GDM1 (cell line): ENCODE measurements around the gene RNF13.
"Not testable (repeated sequence)": the region's sequence is repeated elsewhere in the genome, so short reads cannot be mapped to it uniquely, and the experiment has no call there.

Experiments used
- DNase-seq: peaks from one replicate; lab custom pipeline; 2025; lab: John Stamatoyannopoulos, UW

RNF13 gene

GRCh38 chr3:149898771-149899170 lies 85.8 kb downstream of the RNF13 start:
- DNase-seq: no peak

DNA sequence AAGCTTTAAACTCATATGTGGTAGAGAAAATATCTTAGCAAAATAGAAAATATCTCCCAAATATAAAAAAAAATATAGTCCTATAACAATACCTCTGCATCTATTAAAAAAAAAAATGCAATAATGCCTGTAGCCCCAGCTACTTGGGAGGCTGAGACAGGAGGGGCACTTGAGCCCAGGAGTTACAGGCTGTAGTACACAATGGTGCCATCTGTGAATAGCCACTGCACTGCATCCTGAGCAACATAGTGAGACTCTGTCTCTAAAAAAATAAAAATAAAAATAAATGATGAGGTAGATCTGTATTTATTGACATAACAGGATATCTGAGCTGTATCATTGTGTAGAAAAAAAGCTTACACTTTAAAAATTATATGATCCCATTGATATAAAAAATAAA lies 87.3 kb downstream of the RNF13 start:
- DNase-seq: no peak

- DNase-seq: no peak
Observed at GRCh38 chr3:149901770-149902169, 88.8 kb downstream of the RNF13 start.

GRCh38 chr3:149902498-149903139 lies 89.6 kb downstream of the RNF13 start:
- DNase-seq: no peak

- DNase-seq: no peak
Observed at GRCh38 chr3:149906036-149906435, 93.0 kb downstream of the RNF13 start.

- DNase-seq: no peak
Observed at GRCh38 chr3:149908424-149908957, 95.5 kb downstream of the RNF13 start.

DNA sequence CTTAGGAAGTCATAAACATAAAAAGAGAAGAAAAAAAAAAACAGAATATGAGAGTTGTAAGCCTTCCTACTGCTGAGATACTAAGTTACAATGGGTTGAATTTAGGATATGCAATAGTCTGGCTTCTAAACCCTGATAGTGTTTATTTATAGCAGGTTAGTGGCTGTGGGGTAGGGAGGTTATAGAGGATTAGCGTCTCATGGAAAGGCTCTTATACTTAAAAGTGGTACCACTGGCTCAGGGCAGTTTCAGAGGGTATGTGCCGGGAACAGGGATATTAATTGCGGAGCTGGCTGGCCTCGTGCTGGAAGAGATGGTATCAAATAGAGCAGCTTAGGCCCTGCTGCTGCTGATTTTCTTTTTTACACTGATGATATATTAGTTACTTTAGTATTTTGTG lies 96.9 kb downstream of the RNF13 start:
- no peak for DNase-seq

GRCh38 chr3:149917124-149917667 lies 104.2 kb downstream of the RNF13 start:
- DNase-seq: no peak

DNA sequence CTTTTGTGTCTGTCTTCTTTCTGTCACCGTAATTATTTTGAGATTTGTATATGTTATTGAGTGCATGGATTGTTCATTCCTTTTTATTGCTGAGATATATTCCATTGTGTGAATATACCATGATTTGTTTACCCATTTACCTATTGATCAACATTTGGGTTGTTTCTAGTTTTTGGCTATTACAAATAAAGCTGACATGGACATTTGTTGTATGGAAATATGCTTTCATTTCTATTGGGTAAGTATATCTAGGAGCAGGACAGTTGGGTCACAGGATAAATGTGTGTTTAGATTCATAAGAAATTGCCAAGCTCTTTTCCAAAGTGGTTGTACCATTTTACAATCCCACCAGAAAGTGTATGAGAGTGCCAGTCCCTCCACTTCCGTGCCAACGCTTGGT lies 106.5 kb downstream of the RNF13 start:
- DNase-seq: no peak

DNA sequence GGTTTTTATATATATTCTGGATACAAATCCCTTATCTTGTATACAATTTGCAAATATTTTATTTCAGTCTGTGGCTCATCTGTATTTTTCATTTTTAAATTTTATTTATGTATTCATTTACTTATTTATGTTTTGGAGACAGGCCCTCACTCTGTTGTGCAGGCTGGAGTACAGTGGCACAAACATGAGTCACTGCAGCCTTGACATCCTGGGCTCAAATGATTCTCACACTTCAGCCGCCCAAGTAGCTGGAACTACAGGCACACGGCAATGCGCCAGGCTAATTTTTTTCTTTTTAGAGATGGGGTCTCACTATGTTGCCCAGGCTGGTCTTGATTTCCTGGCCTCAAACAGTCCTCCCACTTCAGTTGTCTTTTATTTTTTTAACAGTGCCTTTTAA lies 107.1 kb downstream of the RNF13 start:
- DNase-seq: no peak

GRCh38 chr3:149933008-149933407 lies 120.0 kb downstream of the RNF13 start:
- no peak for DNase-seq

GRCh38 chr3:149933858-149934257 lies 120.8 kb downstream of the RNF13 start:
- DNase-seq: no peak

- no peak for DNase-seq
Observed at GRCh38 chr3:149934524-149934923, 121.5 kb downstream of the RNF13 start.

GRCh38 chr3:149936812-149937230 lies 123.8 kb downstream of the RNF13 start:
- DNase-seq: peak; percentile 33

DNA sequence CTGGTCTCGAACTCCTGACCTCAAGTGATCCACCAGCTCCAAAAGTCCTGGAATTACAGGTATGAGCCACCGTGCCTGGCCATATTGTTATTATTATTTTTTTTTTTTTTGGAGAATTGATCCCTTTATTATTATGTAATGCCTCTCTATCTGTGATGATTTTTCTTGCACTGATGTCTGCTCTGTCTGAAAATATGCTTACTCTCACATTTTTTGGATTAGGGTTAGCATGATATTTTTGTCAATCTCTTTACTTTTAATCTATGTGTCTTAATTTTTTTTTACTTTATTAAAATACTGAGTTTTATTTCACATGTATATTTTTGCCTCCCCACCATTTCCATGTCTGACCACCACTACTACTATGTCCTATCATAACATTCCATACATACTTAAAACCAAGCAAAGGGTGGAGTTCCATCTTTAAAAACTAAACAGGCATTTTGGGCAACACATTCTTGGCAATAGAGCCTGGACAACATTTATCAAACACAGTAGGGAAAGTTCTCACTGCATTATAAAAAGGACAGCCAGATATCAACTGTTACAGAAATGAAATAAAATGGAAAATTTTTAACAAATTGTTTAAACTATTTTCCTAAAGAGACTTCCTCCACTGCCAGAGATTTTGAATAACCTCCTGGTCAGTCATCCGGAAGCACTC lies 125.5 kb downstream of the RNF13 start:
- DNase-seq: not testable (repeated sequence)

GRCh38 chr3:149941186-149941585 lies 128.2 kb downstream of the RNF13 start:
- no peak for DNase-seq

DNA sequence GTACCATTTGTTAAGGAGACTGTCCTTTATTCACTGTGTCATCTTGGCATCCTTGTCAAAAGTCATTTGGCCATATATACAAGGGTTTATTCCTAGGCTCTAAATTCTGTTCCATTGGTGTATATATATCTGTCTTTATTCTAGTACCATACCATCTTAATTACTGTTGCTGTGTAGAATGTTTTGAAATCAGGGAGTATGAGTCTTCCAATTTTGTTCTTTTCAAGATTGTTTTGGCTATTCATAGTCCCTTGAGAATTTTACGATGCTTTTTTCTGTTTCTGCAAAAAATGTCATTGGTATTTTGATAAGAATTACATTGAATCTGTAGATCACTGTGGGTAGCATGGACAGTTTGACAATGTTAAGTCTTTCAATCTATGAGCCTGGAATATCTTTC lies 128.9 kb downstream of the RNF13 start:
- no peak for DNase-seq

GRCh38 chr3:149942409-149942808 lies 129.4 kb downstream of the RNF13 start:
- DNase-seq: no peak

DNA sequence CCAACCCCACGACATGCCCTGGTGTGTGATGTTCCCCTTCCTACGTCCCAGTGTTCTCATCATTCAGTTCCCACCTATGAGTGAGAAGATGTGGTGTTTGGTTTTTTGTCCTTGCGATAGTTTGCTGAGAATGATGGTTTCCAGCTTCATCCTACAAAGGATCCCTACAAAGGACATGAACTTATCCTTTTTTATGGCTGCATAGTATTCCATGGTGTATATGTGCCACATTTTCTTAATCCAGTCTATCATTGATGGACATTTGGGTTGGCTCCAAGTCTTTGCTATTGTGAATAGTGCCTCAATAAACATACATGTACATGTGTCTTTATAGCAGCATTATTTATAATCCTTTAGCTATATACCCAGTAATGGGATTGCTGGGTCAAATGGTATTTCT lies 131.0 kb downstream of the RNF13 start:
- DNase-seq: not testable (repeated sequence)

GRCh38 chr3:149947231-149947630 lies 134.2 kb downstream of the RNF13 start:
- no peak for DNase-seq

DNA sequence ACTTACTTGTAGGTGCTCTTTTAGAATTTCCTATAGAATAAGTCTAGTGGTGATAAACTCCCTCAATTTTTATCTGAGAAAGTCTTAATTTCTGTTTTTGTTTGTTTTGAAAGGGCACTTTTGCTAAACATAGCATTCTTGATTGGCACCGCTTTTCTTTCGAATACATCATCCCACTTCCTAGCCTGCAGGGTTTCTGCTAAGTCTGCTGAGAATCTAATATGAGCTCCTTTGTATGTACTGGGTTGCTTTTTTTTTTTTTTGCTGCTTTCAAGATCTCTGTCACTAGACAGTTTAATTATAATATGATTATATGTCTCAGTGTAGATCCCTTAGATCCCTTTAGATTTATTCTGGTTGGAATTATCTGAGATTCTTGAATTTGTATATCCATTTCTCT lies 136.2 kb downstream of the RNF13 start:
- DNase-seq: no peak

DNA sequence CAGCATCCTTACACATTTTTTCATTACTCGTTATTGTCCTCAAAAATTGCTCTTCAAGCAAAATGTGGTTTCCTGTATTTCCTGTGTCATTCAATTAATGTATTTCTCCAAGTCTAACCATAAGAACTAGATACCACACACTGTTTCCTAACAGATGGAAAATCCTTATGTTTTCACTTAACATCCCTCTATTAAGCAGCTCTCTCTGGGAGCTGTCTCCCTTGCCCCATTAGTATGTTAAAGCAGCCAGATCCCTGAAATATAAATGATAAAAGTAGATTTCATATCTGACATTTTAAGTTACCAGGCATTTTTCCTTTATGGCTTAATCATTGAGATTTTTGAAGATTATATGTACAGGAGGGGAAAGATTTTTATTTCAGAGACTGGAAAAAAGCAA lies 141.8 kb downstream of the RNF13 start:
- DNase-seq: no peak

DNA sequence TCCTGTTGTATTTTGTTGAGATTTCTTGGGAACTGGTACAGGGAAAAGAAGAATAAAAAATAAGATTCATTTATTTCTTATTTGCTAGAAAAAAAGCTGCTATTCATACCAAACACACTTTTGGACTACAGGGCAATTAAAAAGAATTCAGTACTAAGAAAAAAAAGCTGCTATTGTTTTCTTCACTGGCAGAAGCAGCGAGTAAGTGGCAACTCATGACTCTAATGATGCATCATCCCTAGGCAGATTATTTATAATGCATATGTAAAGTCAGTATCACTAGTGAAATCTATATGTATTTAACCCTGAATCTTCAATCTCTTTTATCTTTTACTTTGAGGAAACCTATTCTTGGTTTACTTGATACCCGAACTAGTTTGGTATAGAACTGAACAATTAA lies 142.4 kb downstream of the RNF13 start:
- no peak for DNase-seq
